ENCODE data around the gene IYD. TPM values are rescaled to one million over a fixed set of nuclear protein-coding genes. Genes with fewer than 3 reads are reported as not detected.

Gene IYD
- polyA plus RNA-seq, 2 of the 4 experiments (the other 2 are of a cell fraction), result 0.08 TPM; not detected in 1

DNA sequence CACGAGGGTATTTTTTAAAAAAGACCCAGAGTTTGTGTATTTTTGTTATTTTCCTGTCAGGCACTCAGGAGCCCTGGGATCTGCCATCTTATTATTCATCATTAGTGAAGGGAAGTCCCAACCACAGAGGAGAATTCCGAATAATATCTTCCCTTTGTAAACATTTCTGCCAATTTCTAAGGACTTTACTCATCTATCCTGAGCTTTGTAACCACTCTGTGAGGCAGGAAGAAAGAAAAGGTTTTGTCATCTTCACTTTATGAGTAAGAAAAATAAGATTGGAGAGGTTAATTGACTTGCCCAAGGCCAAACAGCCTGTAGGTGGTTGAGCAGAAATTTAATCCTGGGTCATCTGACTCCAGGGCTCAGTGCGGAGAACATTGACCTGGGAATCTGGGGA lies 23.0 kb upstream of the IYD start:
- H3K4me1 ChIP-seq, result no peaks in the 10 kb centered on the region
- no peak for ATAC-seq
- H3K4me2 ChIP-seq, result no peak overlapping the region
- no peak for TF ChIP-seq GATA3 (IDR thresholded peaks at IDR 0.05; ENCODE audit: borderline replicate concordance)
- no peak for TF ChIP-seq POLR2A (IDR thresholded peaks at IDR 0.05; ENCODE audit: low read length)
- TF ChIP-seq MAFK (IDR thresholded peaks at IDR 0.05; ENCODE audit: partially characterized antibody), result no peak
- TF ChIP-seq NPAS2 (CRISPR knock-in tag; IDR thresholded peaks at IDR 0.05; ENCODE audit: borderline replicate concordance), result no peak
- no peak for TF ChIP-seq CBX2 (IDR thresholded peaks at IDR 0.05; ENCODE audit: borderline replicate concordance, low read depth)
- TF ChIP-seq CHD4 (IDR thresholded peaks at IDR 0.05; ENCODE audit: borderline replicate concordance), result no peak
- TF ChIP-seq FOSB (CRISPR knock-in tag; IDR thresholded peaks at IDR 0.05), result no peak
- TF ChIP-seq ZFP36 (IDR thresholded peaks at IDR 0.05; ENCODE audit: borderline replicate concordance, partially characterized antibody), result no peak
- TF ChIP-seq, protein P1, sequence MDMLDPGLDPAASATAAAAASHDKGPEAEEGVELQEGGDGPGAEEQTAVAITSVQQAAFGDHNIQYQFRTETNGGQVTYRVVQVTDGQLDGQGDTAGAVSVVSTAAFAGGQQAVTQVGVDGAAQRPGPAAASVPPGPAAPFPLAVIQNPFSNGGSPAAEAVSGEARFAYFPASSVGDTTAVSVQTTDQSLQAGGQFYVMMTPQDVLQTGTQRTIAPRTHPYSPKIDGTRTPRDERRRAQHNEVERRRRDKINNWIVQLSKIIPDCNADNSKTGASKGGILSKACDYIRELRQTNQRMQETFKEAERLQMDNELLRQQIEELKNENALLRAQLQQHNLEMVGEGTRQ (IDR thresholded peaks at IDR 0.05), result no peak
- no peak for TF ChIP-seq KDM5A (IDR thresholded peaks at IDR 0.05)
- no peak for TF ChIP-seq MAZ (IDR thresholded peaks at IDR 0.05; ENCODE audit: borderline replicate concordance, low read depth, low read length)
- TF ChIP-seq HOXB13 (CRISPR knock-in tag; IDR thresholded peaks at IDR 0.05; ENCODE audit: low read depth), result no peak
- no peak for TF ChIP-seq MAX (IDR thresholded peaks at IDR 0.05)
- TF ChIP-seq, protein P2, sequence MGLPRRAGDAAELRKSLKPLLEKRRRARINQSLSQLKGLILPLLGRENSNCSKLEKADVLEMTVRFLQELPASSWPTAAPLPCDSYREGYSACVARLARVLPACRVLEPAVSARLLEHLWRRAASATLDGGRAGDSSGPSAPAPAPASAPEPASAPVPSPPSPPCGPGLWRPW (IDR thresholded peaks at IDR 0.05), result no peak
- TF ChIP-seq HOXB5 (CRISPR knock-in tag; IDR thresholded peaks at IDR 0.05), result no peak
- no peak for TF ChIP-seq FOXS1 (CRISPR knock-in tag; IDR thresholded peaks at IDR 0.05)
- no peak for DNase-seq (ENCODE audit: low read depth in 1 of 2, low spot score in 1 of 2)
- ChIA-PET CTCF (no interaction called here), POLR2A (no interaction called here)
- no peak overlapping the region for H3K27ac ChIP-seq
- H3K9me3 ChIP-seq, result no peaks in the 10 kb centered on the region
- FAIRE-seq, result no peak
- WGBS (ENCODE audit: missing lambda C conversion rate), result 38% methylated on average over 3 of the region's 3 CpGs
- no peak overlapping the region for H3K4me3 ChIP-seq

- Histone ChIP-seq H3K4me1 (no peaks in the 10 kb centered on the region), H3K4me3 (no peak overlapping the region), H3K4me2 (no peak overlapping the region), H3K27ac (no peak overlapping the region), H3K9me3 (no peaks in the 10 kb centered on the region)
- ChIA-PET CTCF (no interaction called here), POLR2A (no interaction called here)
- ATAC-seq (no peak), FAIRE-seq (no peak), DNase-seq (ENCODE audit: low read depth in 1 of 2, low spot score in 1 of 2) (no peak)
- TF ChIP-seq, protein P2 (IDR thresholded peaks at IDR 0.05), result no peak
- TF ChIP-seq E2F6 (IDR thresholded peaks at IDR 0.05; ENCODE audit: borderline replicate concordance, low read depth) (no peak), CEBPB (IDR thresholded peaks at IDR 0.05) (no peak), KDM1A (IDR thresholded peaks at IDR 0.05; ENCODE audit: low read depth) (no peak), CBX8 (IDR thresholded peaks at IDR 0.05) (no peak), FOXS1 (CRISPR knock-in tag; IDR thresholded peaks at IDR 0.05) (no peak), RCOR1 (IDR thresholded peaks at IDR 0.05; ENCODE audit: low read depth, low read length) (no peak), HOXB5 (CRISPR knock-in tag; IDR thresholded peaks at IDR 0.05) (no peak), CBX2 (IDR thresholded peaks at IDR 0.05; ENCODE audit: borderline replicate concordance, low read depth) (no peak), JUN (IDR thresholded peaks at IDR 0.05) (no peak), FOSB (CRISPR knock-in tag; IDR thresholded peaks at IDR 0.05) (no peak), NPAS2 (CRISPR knock-in tag; IDR thresholded peaks at IDR 0.05; ENCODE audit: borderline replicate concordance) (no peak), CHD4 (IDR thresholded peaks at IDR 0.05; ENCODE audit: borderline replicate concordance) (no peak), ZNF302 (CRISPR knock-in tag; IDR thresholded peaks at IDR 0.05) (no peak), TFCP2L1 (CRISPR knock-in tag; IDR thresholded peaks at IDR 0.05) (no peak), EHF (CRISPR knock-in tag; IDR thresholded peaks at IDR 0.05) (no peak), JUNB (IDR thresholded peaks at IDR 0.05) (no peak)
- TF ChIP-seq, protein P3, sequence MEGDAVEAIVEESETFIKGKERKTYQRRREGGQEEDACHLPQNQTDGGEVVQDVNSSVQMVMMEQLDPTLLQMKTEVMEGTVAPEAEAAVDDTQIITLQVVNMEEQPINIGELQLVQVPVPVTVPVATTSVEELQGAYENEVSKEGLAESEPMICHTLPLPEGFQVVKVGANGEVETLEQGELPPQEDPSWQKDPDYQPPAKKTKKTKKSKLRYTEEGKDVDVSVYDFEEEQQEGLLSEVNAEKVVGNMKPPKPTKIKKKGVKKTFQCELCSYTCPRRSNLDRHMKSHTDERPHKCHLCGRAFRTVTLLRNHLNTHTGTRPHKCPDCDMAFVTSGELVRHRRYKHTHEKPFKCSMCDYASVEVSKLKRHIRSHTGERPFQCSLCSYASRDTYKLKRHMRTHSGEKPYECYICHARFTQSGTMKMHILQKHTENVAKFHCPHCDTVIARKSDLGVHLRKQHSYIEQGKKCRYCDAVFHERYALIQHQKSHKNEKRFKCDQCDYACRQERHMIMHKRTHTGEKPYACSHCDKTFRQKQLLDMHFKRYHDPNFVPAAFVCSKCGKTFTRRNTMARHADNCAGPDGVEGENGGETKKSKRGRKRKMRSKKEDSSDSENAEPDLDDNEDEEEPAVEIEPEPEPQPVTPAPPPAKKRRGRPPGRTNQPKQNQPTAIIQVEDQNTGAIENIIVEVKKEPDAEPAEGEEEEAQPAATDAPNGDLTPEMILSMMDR (IDR thresholded peaks at IDR 0.05), result no peak
- 85% methylated on average over 2 of the region's 2 CpGs for WGBS (ENCODE audit: missing lambda C conversion rate)
Observed at GRCh38 chr6:150346346-150346745, 22.5 kb upstream of the IYD start.
